ENCODE results near the gene MAN1A2. TPM values are rescaled to one million over a fixed set of nuclear protein-coding genes. Genes with fewer than 3 reads are reported as not detected.

The MAN1A2 gene
- total and polyA plus RNA-seq, 9 of the 15 experiments (the other 6 are each of a cell fraction or from before 2014, with no cell fraction given): 4.2 to 38.4 (median 18.7) TPM

DNA sequence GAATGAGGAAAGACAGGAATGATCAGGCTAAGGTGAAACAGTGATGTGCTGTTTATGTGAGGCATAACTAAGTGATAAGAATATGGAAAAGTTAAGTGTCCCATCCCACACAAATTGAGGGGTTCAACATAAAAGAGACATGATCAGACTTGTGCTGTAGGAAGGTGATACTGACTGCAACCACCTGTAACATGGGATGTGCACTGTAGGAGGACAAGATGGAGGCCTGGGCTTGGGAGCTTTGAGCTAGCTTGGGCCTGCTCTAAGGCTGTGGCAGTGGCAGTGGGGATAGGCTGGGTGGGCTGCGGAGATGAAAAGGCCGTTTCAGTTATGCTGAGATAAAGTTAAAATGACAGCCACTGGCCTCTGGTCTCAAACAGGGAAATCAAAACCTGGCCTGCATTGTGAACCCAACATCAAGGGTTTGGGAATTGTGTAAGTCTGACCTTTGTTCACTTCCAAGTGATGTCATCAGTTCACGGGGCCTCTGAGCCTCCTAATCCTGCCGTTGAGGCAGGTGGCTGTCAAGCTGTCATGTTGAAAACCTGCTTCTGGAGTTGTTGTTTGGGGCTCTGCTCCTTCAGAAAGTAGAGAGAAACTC is 177.4 kb downstream of the MAN1A2 start (continued):
- TF ChIP-seq PTBP1 (IDR thresholded peaks at IDR 0.05; ENCODE audit: low read depth, low read length): no peak
- TF ChIP-seq ZNF384 (IDR thresholded peaks at IDR 0.05; ENCODE audit: low read depth, low read length): no peak
- no peak for TF ChIP-seq POU5F1 (IDR thresholded peaks at IDR 0.05; ENCODE audit: borderline replicate concordance, low read depth, low read length, partially characterized antibody)
- no peak for TF ChIP-seq NRF1 (conservative IDR thresholded peaks at IDR 0.05 in 1 of 2, IDR thresholded peaks at IDR 0.05 in 1 of 2)
- no peak for TF ChIP-seq ZNF696 (CRISPR knock-in tag; conservative IDR thresholded peaks at IDR 0.05)
- no peak for TF ChIP-seq POLR2AphosphoS2 (IDR thresholded peaks at IDR 0.05; ENCODE audit: low read length)
- no peak for TF ChIP-seq TGIF2 (CRISPR knock-in tag; IDR thresholded peaks at IDR 0.05)
- peak; percentile 20; the same call in 1 of the 2 replicates for TF ChIP-seq CEBPB (tag; IDR thresholded peaks at IDR 0.05)
- TF ChIP-seq ARID1B (IDR thresholded peaks at IDR 0.05): no peak
- no peak for TF ChIP-seq HNRNPL (IDR thresholded peaks at IDR 0.05; ENCODE audit: low read depth, low read length)
- peak; percentile 46; the same call in 1 of the 2 replicates for TF ChIP-seq ATF7 (IDR thresholded peaks at IDR 0.05)
- no peak for TF ChIP-seq KDM4B (IDR thresholded peaks at IDR 0.05; ENCODE audit: borderline replicate concordance in 2 of 2, low read depth in 1 of 2)
- TF ChIP-seq CAMTA2 (CRISPR knock-in tag; conservative IDR thresholded peaks at IDR 0.05): no peak
- no peak for TF ChIP-seq TARDBP (IDR thresholded peaks at IDR 0.05)

DNA sequence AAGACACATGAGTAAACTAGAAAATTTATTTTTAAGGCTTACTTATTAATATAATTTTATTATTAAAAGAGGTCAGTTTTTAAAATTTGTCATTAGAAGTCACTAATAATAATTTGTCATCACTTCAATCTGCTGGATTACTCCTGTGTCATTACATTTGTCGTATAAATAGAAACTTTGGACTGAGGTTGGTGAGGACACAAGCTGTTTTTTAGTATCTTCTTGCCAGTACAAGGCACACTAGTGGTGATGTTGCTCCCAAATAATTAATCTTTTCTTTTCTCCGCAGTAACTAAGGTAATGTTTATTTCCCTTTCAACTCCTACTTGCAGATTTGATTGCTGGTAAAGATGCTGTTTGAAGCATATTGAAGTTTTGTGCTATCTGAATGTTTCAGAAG is 179.2 kb downstream of the MAN1A2 start:
- Histone ChIP-seq H3K9ac (ENCODE audit: insufficient read depth in 1 of 2, low read depth in 2 of 2, low read length in 2 of 2) (no peak overlapping the region), H3K27me3 (ENCODE audit: control insufficient read depth in 2 of 2, insufficient read depth in 2 of 2, low read length in 2 of 2) (no peaks in the 10 kb centered on the region), H3K36me3 (ENCODE audit: control insufficient read depth, insufficient read depth, low read length) (no peaks in the 10 kb centered on the region), H4K20me1 (replicated peaks; ENCODE audit: control insufficient read depth, insufficient read depth, low read length) (no peaks in the 10 kb centered on the region), H3K4me1 (replicated peaks in 1 of 2; ENCODE audit: control insufficient read depth in 2 of 2, insufficient read depth in 2 of 2, low read length in 2 of 2) (no peaks in the 10 kb centered on the region), H3K79me2 (ENCODE audit: control insufficient read depth, insufficient read depth, low read length) (no peaks in the 10 kb centered on the region), H3K27ac (ENCODE audit: extremely low read depth, low read depth, low read length) (no peak overlapping the region), H3K9me3 (replicated peaks; ENCODE audit: control insufficient read depth, insufficient read depth, low read depth, low read length) (no peaks in the 10 kb centered on the region), H2AFZ (ENCODE audit: low read depth, low read length) (no peak overlapping the region), H3K4me3 (no peak overlapping the region), H3K9me1 (ENCODE audit: control insufficient read depth, insufficient read depth, low read length) (no peaks in the 10 kb centered on the region), H3K4me2 (ENCODE audit: insufficient read depth, low read length) (no peak overlapping the region)
- DNase-seq (ENCODE audit: extremely low read depth in 1 of 4, low spot score in 3 of 4) (no peak), FAIRE-seq (no peak), ATAC-seq (no peak)
- ChIA-PET CTCF (ENCODE audit: low intra/inter-chr PET ratio) (no interaction called here), POLR2A (interaction anchor here (0.7 to 1.8 kb wide), 3 partner anchors 18 to 171 kb away, joined by 3 to 5 read pairs (median 3); no protein-coding TSS in a partner anchor)
- 19% methylated on average over 2 of the region's 2 CpGs for WGBS (ENCODE audit: insufficient coverage, low coverage, missing lambda C conversion rate)
- no TSS peak for BruUV-seq (replicated peaks)
- intact Hi-C loops (cut with micrococcal nuclease): no loop called here
- TF ChIP-seq RBFOX2 (IDR thresholded peaks at IDR 0.05; ENCODE audit: low read depth, low read length): no peak
- in situ Hi-C loops (cut with MboI): no loop called here

All from K562 (cell line).